GM21515 (cell line): ENCODE results near the gene LRRC4.

Experiments
- ATAC-seq: cut with Tn5 transposase; IDR thresholded peaks from one replicate; pipeline ENCODE4 v1.9.1; 2021; ENCODE audit not compliant: unreplicated experiment

Gene LRRC4

GRCh38 chr7:128031901-128032604, 816 bp upstream of the LRRC4 start:
- peak; percentile 49 for ATAC-seq

GRCh38 chr7:128030263-128030653, 979 bp downstream of the LRRC4 start:
- no peak for ATAC-seq

GRCh38 chr7:128029405-128029995, 1.7 kb downstream of the LRRC4 start:
- no peak for ATAC-seq

- no peak for ATAC-seq
Measured at GRCh38 chr7:128027485-128027980, 3.7 kb downstream of the LRRC4 start.

- ATAC-seq, result no peak
Measured at GRCh38 chr7:128026551-128026950, 4.7 kb downstream of the LRRC4 start.

GRCh38 chr7:128025819-128026218, 5.4 kb downstream of the LRRC4 start:
- ATAC-seq, result no peak

- no peak for ATAC-seq
Measured at GRCh38 chr7:128025380-128025779, 5.9 kb downstream of the LRRC4 start.

- ATAC-seq, result no peak
Measured at GRCh38 chr7:128024151-128024550, 7.1 kb downstream of the LRRC4 start.

GRCh38 chr7:128022631-128023532, 8.4 kb downstream of the LRRC4 start:
- ATAC-seq, result no peak

GRCh38 chr7:128021366-128021765, 9.9 kb downstream of the LRRC4 start:
- ATAC-seq, result no peak

GRCh38 chr7:128020159-128020558, 11.1 kb downstream of the LRRC4 start:
- no peak for ATAC-seq

GRCh38 chr7:128019288-128019687, 11.9 kb downstream of the LRRC4 start:
- no peak for ATAC-seq

GRCh38 chr7:128017862-128018845, 13.1 kb downstream of the LRRC4 start:
- no peak for ATAC-seq

GRCh38 chr7:128017460-128017859, 13.8 kb downstream of the LRRC4 start:
- no peak for ATAC-seq

GRCh38 chr7:128014811-128015210, 16.4 kb downstream of the LRRC4 start:
- ATAC-seq, result no peak

GRCh38 chr7:128011131-128011661, 20.0 kb downstream of the LRRC4 start:
- no peak for ATAC-seq

GRCh38 chr7:128010391-128011127, 20.7 kb downstream of the LRRC4 start:
- no peak for ATAC-seq

- ATAC-seq, result no peak
Measured at GRCh38 chr7:128008744-128009143, 22.5 kb downstream of the LRRC4 start.

GRCh38 chr7:128008141-128008540, 23.1 kb downstream of the LRRC4 start:
- no peak for ATAC-seq

GRCh38 chr7:128007303-128007680, 23.9 kb downstream of the LRRC4 start:
- no peak for ATAC-seq
